ENCODE results near the gene ZFYVE19.

GRCh38 chr15:40807888-40808461, 1.1 kb downstream of the ZFYVE19 start:
- no peak for TF ChIP-seq POLR2A (IDR thresholded peaks at IDR 0.05; ENCODE audit: low read depth, low read length)
- TF ChIP-seq CTCF (IDR thresholded peaks at IDR 0.05; ENCODE audit: extremely low read depth in 1 of 2, insufficient read depth in 1 of 2, low read depth in 1 of 2, low read length in 2 of 2) = no peak
- no peak for TF ChIP-seq EZH2 (IDR thresholded peaks at IDR 0.05; ENCODE audit: borderline replicate concordance, low read depth, low read length, severe bottlenecking)
- TF ChIP-seq MAX (IDR thresholded peaks at IDR 0.05; ENCODE audit: insufficient read depth, insufficient read length) = no peak
- no peak for TF ChIP-seq POLR2AphosphoS5 (IDR thresholded peaks at IDR 0.05; ENCODE audit: insufficient read depth, low read depth, low read length)

Measured in endothelial cell of umbilical vein (primary cell).